Esophagus squamous epithelium (tissue), 4 donors: Measurements from ENCODE around the gene ADGRG4.

Experiments
- CTCF ChIP-seq, 6 experiments: fragments of 450-650 bp in 4 of 6; fragments of 200-600 bp in 2 of 6; sonication (generic) in 2 of 6; IDR thresholded peaks; one replicate each; pipeline ENCODE4 v1.5.1; 2016 to 2019; ENCODE audit warnings: antibody characterized with exemption in 6 of 6, mild to moderate bottlenecking in 4 of 6, moderate library complexity in 4 of 6
- POLR2A ChIP-seq, 4 donors: fragments of 450-650 bp; IDR thresholded peaks; one replicate each; pipeline ENCODE4 v1.6.1; 2017; ENCODE audit warnings: antibody characterized with exemption in 4 of 4, mild to moderate bottlenecking in 4 of 4, moderate library complexity in 3 of 4

DNA sequence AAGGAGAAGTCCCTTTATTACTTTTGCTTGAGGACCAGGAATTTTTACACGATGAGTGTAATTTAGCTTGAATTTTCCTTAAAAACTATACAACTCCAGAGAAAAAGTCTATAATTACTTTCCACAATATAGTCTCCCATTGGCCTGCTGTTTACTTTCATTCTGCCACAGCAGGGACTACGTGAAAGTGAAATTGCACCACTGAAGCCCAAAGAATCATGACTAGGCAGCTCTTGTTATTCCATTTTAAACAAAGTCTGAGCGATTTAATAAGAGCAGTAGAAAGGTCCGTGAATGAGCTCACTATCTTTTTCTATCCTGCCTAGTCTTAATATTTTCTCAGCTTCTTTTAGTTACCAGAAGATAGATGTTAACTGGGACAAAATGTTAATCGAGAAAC, 68.6 kb downstream of the ADGRG4 start:
- TF ChIP-seq CTCF (IDR thresholded peaks at IDR 0.05) (no peak), POLR2A (IDR thresholded peaks at IDR 0.05) (no peak)
